8988T (cell line): ENCODE data around the gene ATP5F1D.

Experiments used
- DNase-seq: peaks from one replicate; pipeline ENCODE4 v3.0.0; 2011

Gene ATP5F1D

DNA sequence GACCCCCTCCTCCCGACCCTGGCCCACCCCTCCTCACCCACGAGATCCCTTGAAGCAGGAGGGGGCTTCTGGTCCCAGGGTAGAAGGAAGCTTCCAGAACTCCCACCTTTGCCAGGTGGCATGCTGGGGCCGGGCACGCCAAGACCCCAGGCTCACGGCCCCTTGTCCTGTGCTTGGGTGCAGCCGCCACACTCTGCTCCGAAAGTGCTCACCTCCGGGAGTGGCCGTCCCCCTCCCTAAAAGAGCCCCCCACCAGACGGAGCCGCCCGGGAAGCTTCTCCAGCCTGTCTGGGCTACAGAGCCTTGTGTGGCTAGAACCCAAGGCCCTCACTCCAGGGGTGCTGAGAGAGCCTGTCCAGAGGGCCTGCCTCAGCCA lies 42.4 kb downstream of the ATP5F1D start:
- no peak for DNase-seq

- no peak for DNase-seq
These were observed 42.9 kb downstream of the ATP5F1D start for GRCh38 chr19:1284293-1284978.

GRCh38 chr19:1284979-1285736 lies 43.6 kb downstream of the ATP5F1D start:
- DNase-seq: peak; percentile 74

DNA sequence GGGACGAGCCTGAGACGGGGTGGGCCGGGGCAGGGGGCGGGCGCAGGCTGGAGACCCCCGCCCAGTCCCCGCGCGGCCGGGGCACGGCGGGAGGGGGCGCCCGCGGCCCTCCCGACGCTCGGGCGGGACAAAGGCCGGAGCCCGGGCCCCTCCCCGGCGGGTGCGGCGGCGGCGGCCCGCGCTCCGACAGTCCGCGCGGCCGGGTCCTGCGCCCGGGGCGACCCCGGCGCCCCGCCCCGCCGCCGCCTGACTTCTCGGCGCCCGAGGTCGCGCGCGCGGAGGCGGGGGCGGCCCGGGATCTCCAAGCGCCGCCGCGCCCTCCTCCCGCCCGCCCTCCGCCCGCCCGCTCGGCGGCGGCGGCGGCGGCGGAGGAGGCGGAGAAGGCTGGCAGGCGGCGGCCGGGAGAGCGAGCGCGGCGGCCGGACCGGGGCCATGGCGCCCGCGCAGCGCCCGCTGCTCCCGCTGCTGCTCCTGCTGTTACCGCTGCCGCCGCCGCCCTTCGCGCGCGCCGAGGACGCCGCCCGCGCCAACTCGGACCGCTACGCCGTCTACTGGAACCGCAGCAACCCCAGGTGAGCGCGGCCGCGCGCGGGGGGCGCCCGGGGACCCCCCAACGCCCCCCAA lies 44.3 kb downstream of the ATP5F1D start, which contains the start of gene EFNA2:
TSS of gene EFNA2 (plus strand) at position 137 of the 624 bp plus-strand sequence. CDS start at position 433, 296 bp downstream.
- DNase-seq: no peak

GRCh38 chr19:1286487-1287353 lies 45.2 kb downstream of the ATP5F1D start:
- no peak for DNase-seq

- DNase-seq: no peak
These were observed 46.0 kb downstream of the ATP5F1D start for GRCh38 chr19:1287354-1288225.

DNA sequence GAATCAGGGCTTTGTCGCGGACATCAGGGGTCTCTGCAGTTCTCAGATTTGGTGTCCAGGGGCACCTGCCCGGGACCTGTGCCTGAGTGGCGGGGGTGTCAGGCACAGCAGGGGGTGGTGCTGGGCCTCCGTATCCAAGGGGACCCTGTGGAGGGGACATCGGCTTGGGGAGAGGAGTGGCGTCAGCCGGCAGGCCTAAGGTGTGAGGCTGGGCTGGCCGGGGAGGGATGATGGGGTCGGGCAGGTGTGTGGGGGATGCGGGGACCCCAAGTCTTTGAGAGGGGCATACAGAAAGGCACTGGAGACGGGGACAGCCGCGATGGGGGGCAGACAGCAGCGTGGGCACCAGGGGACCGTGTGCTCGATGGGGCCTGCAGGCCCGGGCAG lies 46.7 kb downstream of the ATP5F1D start:
- DNase-seq: no peak

DNA sequence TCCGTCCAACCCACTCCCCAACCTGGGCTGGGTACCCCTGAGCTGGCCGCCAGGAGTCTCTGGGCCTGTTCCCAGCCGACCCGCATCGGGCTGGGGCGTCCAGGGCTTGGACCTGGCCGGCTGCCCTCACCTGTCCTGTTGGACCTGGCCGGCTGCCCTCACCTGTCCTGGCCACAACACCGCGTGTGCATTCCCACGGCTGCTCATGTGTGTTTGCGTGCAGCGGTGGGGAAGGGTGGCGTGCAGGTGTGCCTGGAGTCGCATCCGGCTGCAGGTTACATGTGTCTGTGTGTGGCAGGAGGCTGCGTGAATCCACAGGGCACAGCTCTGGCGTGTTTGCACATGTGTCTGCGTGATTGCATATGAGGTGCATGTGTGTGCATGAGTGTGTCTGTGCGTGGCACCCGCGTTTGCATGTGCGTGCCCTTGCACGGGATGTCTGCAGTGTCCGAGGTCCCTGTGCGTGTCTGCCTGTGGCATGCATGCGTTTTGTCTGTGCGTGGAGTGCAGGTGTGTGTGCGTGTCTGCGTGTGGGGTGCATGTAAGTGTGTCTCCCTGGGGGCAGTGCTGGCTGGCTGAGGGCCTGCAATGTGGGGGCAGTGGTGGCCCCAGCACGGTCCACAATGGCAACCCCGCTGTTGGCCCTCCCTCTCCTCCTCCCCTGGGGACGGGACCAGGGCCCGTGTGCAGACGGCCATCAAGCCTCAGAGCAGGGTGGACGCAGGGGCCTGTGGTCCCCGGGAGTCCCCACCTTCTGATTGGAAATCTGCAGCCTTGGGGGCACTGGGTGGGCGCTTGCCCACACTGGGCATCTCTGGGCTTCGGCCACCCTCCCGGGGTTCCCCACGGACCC lies 47.5 kb downstream of the ATP5F1D start:
- no peak for DNase-seq

- no peak for DNase-seq
These were observed 48.1 kb downstream of the ATP5F1D start for GRCh38 chr19:1289686-1290025.

GRCh38 chr19:1290196-1290702 lies 48.7 kb downstream of the ATP5F1D start:
- no peak for DNase-seq

- DNase-seq: no peak
These were observed 49.4 kb downstream of the ATP5F1D start for GRCh38 chr19:1290703-1291651.

DNA sequence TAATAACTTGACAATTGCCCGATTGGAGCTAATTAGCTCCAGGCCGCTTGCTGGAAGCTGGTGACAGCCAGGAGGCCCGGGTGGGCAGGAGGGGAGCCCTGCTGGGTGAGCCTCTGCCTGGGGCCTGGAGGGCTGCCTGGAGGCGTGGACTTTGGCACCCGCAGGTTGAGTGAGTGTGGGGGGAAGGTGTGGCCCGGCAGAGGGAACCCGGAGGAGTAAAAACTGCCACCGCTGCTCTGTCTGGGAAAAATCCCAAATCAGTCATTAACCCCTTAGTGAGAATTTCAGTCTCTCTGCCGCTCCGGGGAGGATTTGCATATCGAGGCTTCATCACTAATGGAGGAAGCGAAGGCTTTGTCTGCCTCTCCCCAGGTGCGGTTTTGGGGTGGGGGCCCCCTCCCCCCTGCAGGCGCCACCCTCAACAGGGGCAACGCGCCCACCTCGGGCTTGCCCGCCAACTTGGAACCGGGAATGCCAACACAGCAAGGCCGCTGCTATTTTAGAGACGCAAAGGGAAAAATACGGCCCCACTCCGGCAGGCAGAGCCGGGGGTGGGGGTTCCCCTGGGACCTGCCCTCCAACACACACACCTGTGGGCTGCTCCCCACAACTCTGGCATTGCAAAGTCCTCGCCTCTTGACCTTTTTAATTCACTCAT lies 50.3 kb downstream of the ATP5F1D start:
- no peak for DNase-seq

DNA sequence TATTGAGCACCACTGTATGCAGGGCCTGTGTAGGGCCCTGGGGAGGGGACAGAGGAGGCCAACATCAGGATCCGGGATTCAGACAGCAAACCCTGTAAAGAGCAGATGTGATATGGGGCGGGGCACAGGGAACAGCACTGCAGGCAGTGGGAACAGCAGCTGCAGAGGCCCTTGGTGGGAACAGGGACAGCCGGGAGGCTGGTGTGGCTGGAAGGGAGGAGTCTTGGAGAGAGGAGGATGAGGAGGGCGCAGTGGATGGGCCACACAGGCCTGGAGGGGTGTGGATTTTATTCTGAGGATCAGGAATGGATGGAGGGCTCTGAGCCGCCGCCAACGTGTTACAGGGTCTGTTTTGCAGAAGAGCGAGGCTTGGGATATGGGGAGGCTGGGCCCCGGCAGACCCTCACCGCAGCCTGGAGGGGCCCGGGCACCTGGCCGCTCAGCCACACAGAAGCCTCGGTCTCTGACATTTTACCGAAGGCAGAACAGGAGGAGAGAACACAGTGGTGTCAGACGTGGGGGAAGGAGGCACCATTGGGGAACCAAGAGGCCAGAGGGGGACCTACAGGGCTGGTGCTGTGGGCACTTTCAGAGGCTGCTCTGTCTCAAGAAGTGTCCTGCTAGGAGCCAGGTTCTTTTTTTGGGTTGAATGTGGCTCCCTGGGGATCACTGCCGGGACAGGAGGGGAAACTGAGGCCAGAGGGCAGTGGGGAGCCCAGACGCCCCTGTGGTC lies 51.0 kb downstream of the ATP5F1D start:
- DNase-seq: no peak

- DNase-seq: no peak
These were observed 52.4 kb downstream of the ATP5F1D start for GRCh38 chr19:1293782-1294604.
